Left lung (tissue), 10 donors: ENCODE results near the gene DRD2. TPM values are rescaled to one million over a fixed set of nuclear protein-coding genes. Genes with fewer than 3 reads are reported as not detected.

Source experiments
- ATAC-seq: fragments of 200-7000 bp; cut with Tn5 transposase; one replicate; pipeline ENCODE4 v1.9.1; 2020; ENCODE audit warnings: moderate library complexity
- DNase-seq, 4 donors: peaks; one replicate each; pipeline ENCODE4 v3.0.0-alpha.2; 2013 to 2020
- H3K27ac ChIP-seq, 2 donors: fragments of 200-600 bp; sonication (generic) in 1 of 2; one replicate each; pipeline versions ENCODE4 v1.5.0 to v1.8.0; 2020 to 2021
- H3K27me3 ChIP-seq, 2 donors: fragments of 200-600 bp; sonication (generic) in 1 of 2; one replicate each; pipeline versions ENCODE4 v1.5.0 to v1.8.0; 2020 to 2021
- H3K36me3 ChIP-seq, 2 donors: fragments of 200-600 bp; sonication (generic) in 1 of 2; one replicate each; pipeline versions ENCODE4 v1.5.0 to v1.8.0; 2020 to 2021
- H3K4me1 ChIP-seq, 2 donors: fragments of 200-600 bp; one replicate each; pipeline ENCODE4 v1.8.0; 2021
- H3K4me3 ChIP-seq, 2 donors: fragments of 200-600 bp; sonication (generic) in 1 of 2; one replicate each; pipeline versions ENCODE4 v1.5.0 to v1.8.0; 2020 to 2021; ENCODE audit warnings: mild to moderate bottlenecking in 1 of 2
- H3K9me3 ChIP-seq, 2 donors: fragments of 200-600 bp; sonication (generic) in 1 of 2; one replicate each; pipeline versions ENCODE4 v1.5.0 to v1.8.0; 2020 to 2021
- CTCF ChIP-seq, 2 donors: fragments of 200-600 bp; sonication (generic) in 1 of 2; IDR thresholded peaks; one replicate each; pipeline versions ENCODE4 v1.5.0 to v1.8.0; 2021; ENCODE audit warnings: antibody characterized with exemption in 2 of 2
- intact Hi-C, 2 donors: fragments of 100-400 bp; cut with DNase I; formaldehyde crosslinking; loops; one replicate each; pipeline versions ENCODE4 v1.11.2 to v1.14.2; 2022
- polyA plus RNA-seq, 6 donors: library from polyadenylated mRNA; unstranded; fragments of 120-200 nt; gene quantifications; one replicate each; pipeline ENCODE4 v1.2.1, GENCODE V29; 2013; ENCODE audit not compliant: insufficient read length in 6 of 6
- total RNA-seq, 2 donors: library from RNA; stranded (reverse); fragmentation: NEBNext Ultra II Directional; extraction: Animal tissue kit (Norgen Biotek cat#: 25700); gene quantifications; one replicate each; pipeline ENCODE4 v1.2.1, GENCODE V29; 2021
- donor health status: DM: no; HTN: yes; CAD: no.
- donor health status: DM: no; HTN: no; CAD: no.

The DRD2 gene
- total and polyA plus RNA-seq, 8 donors, result 0.17 to 0.43 (median 0.22) TPM; not detected in 2

- no peaks in the 10 kb centered on the region for H3K9me3 ChIP-seq
- no peak for ATAC-seq
- no peaks in the 10 kb centered on the region for H3K27me3 ChIP-seq
- no peak for DNase-seq
- H3K36me3 ChIP-seq, result no peaks in the 10 kb centered on the region
- no peak overlapping the region for H3K4me3 ChIP-seq
- TF ChIP-seq CTCF (IDR thresholded peaks at IDR 0.05), result no peak
- H3K27ac ChIP-seq, result no peak overlapping the region
- intact Hi-C loops, result no loop called here
- H3K4me1 ChIP-seq, result no peaks in the 10 kb centered on the region
Measured at GRCh38 chr11:113411536-113411935, 63.7 kb downstream of the DRD2 start.

DNA sequence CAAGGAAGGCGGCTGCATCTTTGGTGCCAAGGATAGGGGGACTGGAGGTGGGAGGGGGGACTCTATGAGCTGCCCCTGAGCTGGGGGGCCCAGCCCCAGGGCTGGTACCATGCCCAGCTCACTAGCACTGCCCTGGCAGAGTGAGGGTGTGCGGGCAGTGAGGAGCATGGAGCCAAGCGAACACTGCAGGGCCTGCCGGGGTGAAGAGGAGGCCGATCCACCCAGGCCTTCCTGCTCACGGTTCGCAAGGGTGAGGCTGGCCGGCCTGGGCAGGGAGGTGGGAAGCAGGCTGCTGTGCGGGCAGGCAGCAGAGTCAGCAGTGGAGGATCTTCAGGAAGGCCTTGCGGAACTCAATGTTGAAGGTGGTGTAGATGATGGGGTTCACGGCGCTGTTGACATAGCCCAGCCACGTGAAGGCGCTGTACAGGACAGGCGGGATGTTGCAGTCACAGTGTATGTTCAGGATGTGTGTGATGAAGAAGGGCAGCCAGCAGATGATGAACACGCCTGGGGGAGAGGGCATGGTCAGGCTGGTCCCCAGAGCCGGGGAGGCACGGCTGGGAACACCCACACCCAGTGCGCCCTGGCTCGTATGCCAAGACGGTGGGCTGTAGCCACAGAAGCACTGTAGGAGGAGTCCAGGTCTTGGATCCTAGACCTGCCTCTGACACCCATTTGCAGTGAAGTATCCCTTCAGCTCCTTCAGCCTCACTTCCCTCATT is 64.6 kb downstream of the DRD2 start:
- no peak for DNase-seq

DNA sequence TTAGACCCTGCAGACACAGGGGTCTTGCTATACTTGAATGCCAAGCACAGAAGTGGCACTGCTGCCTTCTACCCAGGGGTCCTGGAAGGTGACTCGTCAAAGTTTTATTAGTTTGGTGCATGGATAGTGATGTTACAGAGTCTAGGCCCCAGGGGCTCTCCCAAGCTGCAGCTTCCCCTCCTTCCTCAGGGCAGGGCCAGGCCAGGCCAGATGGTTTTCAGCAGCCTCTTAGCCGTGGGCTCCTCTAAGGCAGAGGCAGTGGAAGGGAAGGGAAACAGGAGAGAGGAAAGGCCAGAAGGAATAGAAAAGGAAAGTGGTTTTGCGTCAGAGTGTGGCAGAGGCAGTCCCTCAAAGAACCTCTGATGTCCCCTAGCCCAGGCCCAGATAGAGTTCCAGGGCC is 65.7 kb downstream of the DRD2 start:
- H3K27ac ChIP-seq, result no peak overlapping the region
- DNase-seq (no peak), ATAC-seq (no peak)
- no peaks in the 10 kb centered on the region for H3K9me3 ChIP-seq
- no peaks in the 10 kb centered on the region for H3K36me3 ChIP-seq
- TF ChIP-seq CTCF (IDR thresholded peaks at IDR 0.05), result no peak
- intact Hi-C loops, result no loop called here
- H3K4me3 ChIP-seq, result no peak overlapping the region
- no peaks in the 10 kb centered on the region for H3K27me3 ChIP-seq
- no peaks in the 10 kb centered on the region for H3K4me1 ChIP-seq

More for the DNA sequence above, 64.6 kb downstream of the DRD2 start:
- Histone ChIP-seq H3K4me1 (no peaks in the 10 kb centered on the region), H3K9me3 (no peaks in the 10 kb centered on the region), H3K27ac (no peak overlapping the region), H3K4me3 (no peak overlapping the region), H3K27me3 (no peaks in the 10 kb centered on the region), H3K36me3 (no peaks in the 10 kb centered on the region)
- no peak for TF ChIP-seq CTCF (IDR thresholded peaks at IDR 0.05)
- no peak for ATAC-seq
- intact Hi-C loops, result no loop called here

- no peak overlapping the region for H3K4me3 ChIP-seq
- no peaks in the 10 kb centered on the region for H3K36me3 ChIP-seq
- DNase-seq (no peak), ATAC-seq (no peak)
- TF ChIP-seq CTCF (IDR thresholded peaks at IDR 0.05), result no peak
- no peaks in the 10 kb centered on the region for H3K4me1 ChIP-seq
- no peak overlapping the region for H3K27ac ChIP-seq
- no peaks in the 10 kb centered on the region for H3K27me3 ChIP-seq
- intact Hi-C loops, result no loop called here
- no peaks in the 10 kb centered on the region for H3K9me3 ChIP-seq
Measured at GRCh38 chr11:113408887-113409286, 66.3 kb downstream of the DRD2 start.

DNA sequence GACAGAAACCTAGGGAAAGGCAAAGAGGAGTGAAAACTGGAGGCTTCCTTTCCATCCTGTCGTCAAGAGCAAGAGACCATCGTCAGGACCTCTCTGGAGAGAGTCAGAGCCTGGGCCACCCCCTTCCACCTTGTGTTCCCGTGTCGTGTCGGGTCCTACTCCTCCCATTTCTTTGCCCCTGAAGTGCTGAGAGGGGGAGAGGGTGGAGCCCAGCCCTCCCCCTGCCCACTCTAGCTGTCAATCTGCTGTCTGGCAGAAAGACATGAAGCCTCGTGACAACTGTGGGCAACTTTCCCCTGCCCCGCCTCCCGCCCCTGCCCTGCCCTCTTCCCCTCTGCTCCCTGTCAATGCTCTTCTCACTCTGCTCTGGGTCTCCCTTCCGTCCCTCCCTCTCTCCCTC is 67.0 kb downstream of the DRD2 start:
- intact Hi-C loops, result no loop called here
- DNase-seq (no peak), ATAC-seq (no peak)
- no peak for TF ChIP-seq CTCF (IDR thresholded peaks at IDR 0.05)
- no peak overlapping the region for H3K27ac ChIP-seq
- H3K36me3 ChIP-seq, result no peaks in the 10 kb centered on the region
- no peak overlapping the region for H3K4me3 ChIP-seq
- no peaks in the 10 kb centered on the region for H3K9me3 ChIP-seq
- H3K4me1 ChIP-seq, result no peaks in the 10 kb centered on the region
- H3K27me3 ChIP-seq, result no peaks in the 10 kb centered on the region
